ENCODE measurements around the gene SACM1L. TPM values are rescaled to one million over a fixed set of nuclear protein-coding genes. Genes with fewer than 3 reads are reported as not detected.
"Not testable (repeated sequence)": the region's sequence is repeated elsewhere in the genome, so short reads cannot be mapped to it uniquely, and the experiment has no call there.

The SACM1L gene
- total RNA-seq, 1 experiment from 2014 or later: 79.6 TPM

DNA sequence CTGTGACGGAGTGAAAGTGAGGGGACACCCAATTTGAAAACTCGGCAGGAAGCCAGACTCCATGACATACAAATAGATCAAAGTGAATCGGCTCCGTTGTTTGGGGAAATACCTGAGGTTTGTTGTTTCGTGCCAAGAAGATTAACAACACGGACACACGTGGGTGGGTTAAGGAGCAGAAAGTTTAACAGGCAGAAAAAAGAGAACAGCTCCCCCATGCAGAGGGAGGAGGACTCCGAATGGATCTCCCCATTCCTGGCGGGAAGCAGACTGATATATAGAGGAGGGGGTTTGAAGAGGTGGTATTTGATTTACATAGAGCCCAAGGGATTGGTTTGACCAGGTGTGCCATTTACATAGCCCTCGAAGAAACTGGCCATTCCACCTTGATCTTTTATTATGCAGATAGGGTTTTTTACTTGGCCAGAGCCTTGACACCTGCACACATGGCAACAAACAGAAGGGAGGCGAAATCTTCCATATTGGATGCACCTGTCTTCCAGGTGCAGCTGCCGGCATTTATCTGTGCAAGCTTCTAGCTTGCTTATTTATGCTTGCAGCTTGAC lies 4.8 kb upstream of the SACM1L start:
- peak overlapping the region; percentile 96 for H3K27ac Mint-ChIP-seq
- peaks cover 4% of the 10 kb centered on the region for H3K27me3 Mint-ChIP-seq (ENCODE audit: low read depth)
- DNase-seq (ENCODE audit: low spot score) (peak; percentile 48), ATAC-seq (peak; percentile 43)
- ChIA-PET CTCF (interaction anchor here (1.2 to 1.5 kb wide), 5 partner anchors 8 to 173 kb away, joined by 3 to 9 read pairs (median 5); no protein-coding TSS in a partner anchor), POLR2A (interaction anchor here (0.8 to 1.0 kb wide), 2 partner anchors 10 to 25 kb away, joined by 3 read pairs; no protein-coding TSS in a partner anchor)
- peak overlapping the region; percentile 15; the same call in 1 of the 2 replicates for H3K4me3 Mint-ChIP-seq
- peaks cover 43% of the 10 kb centered on the region for H3K4me1 Mint-ChIP-seq
- H3K36me3 Mint-ChIP-seq: peaks cover 34% of the 10 kb centered on the region
- TF ChIP-seq ZNF232 (CRISPR knock-in tag; IDR thresholded peaks at IDR 0.05) (0 out of 2 replicates have a peak, but pooled peaks have one; percentile 55), CBFB (CRISPR knock-in tag; IDR thresholded peaks at IDR 0.05; ENCODE audit: low read depth) (no peak), JAZF1 (CRISPR knock-in tag; IDR thresholded peaks at IDR 0.05) (no peak), CREB1 (CRISPR knock-in tag; IDR thresholded peaks at IDR 0.05) (no peak)
- TF ChIP-seq, protein P1, sequence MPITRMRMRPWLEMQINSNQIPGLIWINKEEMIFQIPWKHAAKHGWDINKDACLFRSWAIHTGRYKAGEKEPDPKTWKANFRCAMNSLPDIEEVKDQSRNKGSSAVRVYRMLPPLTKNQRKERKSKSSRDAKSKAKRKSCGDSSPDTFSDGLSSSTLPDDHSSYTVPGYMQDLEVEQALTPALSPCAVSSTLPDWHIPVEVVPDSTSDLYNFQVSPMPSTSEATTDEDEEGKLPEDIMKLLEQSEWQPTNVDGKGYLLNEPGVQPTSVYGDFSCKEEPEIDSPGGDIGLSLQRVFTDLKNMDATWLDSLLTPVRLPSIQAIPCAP (CRISPR knock-in tag; IDR thresholded peaks at IDR 0.05): no peak
- TF ChIP-seq, protein P2, sequence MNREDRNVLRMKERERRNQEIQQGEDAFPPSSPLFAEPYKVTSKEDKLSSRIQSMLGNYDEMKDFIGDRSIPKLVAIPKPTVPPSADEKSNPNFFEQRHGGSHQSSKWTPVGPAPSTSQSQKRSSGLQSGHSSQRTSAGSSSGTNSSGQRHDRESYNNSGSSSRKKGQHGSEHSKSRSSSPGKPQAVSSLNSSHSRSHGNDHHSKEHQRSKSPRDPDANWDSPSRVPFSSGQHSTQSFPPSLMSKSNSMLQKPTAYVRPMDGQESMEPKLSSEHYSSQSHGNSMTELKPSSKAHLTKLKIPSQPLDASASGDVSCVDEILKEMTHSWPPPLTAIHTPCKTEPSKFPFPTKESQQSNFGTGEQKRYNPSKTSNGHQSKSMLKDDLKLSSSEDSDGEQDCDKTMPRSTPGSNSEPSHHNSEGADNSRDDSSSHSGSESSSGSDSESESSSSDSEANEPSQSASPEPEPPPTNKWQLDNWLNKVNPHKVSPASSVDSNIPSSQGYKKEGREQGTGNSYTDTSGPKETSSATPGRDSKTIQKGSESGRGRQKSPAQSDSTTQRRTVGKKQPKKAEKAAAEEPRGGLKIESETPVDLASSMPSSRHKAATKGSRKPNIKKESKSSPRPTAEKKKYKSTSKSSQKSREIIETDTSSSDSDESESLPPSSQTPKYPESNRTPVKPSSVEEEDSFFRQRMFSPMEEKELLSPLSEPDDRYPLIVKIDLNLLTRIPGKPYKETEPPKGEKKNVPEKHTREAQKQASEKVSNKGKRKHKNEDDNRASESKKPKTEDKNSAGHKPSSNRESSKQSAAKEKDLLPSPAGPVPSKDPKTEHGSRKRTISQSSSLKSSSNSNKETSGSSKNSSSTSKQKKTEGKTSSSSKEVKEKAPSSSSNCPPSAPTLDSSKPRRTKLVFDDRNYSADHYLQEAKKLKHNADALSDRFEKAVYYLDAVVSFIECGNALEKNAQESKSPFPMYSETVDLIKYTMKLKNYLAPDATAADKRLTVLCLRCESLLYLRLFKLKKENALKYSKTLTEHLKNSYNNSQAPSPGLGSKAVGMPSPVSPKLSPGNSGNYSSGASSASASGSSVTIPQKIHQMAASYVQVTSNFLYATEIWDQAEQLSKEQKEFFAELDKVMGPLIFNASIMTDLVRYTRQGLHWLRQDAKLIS (CRISPR knock-in tag; IDR thresholded peaks at IDR 0.05; ENCODE audit: borderline replicate concordance): 0 out of 2 replicates have a peak, but pooled peaks have one; percentile 55
- TF ChIP-seq, protein P3, sequence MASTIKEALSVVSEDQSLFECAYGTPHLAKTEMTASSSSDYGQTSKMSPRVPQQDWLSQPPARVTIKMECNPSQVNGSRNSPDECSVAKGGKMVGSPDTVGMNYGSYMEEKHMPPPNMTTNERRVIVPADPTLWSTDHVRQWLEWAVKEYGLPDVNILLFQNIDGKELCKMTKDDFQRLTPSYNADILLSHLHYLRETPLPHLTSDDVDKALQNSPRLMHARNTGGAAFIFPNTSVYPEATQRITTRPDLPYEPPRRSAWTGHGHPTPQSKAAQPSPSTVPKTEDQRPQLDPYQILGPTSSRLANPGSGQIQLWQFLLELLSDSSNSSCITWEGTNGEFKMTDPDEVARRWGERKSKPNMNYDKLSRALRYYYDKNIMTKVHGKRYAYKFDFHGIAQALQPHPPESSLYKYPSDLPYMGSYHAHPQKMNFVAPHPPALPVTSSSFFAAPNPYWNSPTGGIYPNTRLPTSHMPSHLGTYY (CRISPR knock-in tag; IDR thresholded peaks at IDR 0.05): no peak
- TF ChIP-seq, protein P4, sequence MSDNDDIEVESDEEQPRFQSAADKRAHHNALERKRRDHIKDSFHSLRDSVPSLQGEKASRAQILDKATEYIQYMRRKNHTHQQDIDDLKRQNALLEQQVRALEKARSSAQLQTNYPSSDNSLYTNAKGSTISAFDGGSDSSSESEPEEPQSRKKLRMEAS (CRISPR knock-in tag; IDR thresholded peaks at IDR 0.05): peak; percentile 72
- TF ChIP-seq, protein P5, sequence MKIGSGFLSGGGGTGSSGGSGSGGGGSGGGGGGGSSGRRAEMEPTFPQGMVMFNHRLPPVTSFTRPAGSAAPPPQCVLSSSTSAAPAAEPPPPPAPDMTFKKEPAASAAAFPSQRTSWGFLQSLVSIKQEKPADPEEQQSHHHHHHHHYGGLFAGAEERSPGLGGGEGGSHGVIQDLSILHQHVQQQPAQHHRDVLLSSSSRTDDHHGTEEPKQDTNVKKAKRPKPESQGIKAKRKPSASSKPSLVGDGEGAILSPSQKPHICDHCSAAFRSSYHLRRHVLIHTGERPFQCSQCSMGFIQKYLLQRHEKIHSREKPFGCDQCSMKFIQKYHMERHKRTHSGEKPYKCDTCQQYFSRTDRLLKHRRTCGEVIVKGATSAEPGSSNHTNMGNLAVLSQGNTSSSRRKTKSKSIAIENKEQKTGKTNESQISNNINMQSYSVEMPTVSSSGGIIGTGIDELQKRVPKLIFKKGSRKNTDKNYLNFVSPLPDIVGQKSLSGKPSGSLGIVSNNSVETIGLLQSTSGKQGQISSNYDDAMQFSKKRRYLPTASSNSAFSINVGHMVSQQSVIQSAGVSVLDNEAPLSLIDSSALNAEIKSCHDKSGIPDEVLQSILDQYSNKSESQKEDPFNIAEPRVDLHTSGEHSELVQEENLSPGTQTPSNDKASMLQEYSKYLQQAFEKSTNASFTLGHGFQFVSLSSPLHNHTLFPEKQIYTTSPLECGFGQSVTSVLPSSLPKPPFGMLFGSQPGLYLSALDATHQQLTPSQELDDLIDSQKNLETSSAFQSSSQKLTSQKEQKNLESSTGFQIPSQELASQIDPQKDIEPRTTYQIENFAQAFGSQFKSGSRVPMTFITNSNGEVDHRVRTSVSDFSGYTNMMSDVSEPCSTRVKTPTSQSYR (CRISPR knock-in tag; IDR thresholded peaks at IDR 0.05): no peak
- H3K9me3 Mint-ChIP-seq: peaks cover 21% of the 10 kb centered on the region

DNA sequence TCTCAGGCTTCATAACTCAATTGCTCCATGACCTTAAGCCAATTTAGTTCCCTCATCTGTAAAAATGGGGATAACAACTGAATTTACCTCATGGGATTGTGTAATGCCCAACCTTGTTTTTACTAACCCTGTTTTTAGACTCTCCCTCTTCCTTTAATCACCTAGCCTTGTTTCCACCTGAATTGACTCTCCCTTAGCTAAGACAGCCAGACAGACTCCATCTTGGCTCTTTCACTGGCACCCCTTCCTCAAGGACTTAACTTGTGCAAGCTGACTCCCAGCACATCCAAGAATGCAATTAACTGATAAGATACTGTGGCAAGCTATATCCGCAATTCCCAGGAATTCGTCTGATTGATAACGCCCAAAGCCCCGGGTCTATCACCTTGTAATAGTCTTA lies 3.5 kb upstream of the SACM1L start:
- Mint-ChIP-seq H3K9me3 (peaks cover 21% of the 10 kb centered on the region), H3K4me1 (peaks cover 40% of the 10 kb centered on the region), H3K27ac (peak overlapping the region; percentile 83), H3K36me3 (peaks cover 28% of the 10 kb centered on the region)
- CTCF ChIA-PET; H3K27me3 Mint-ChIP-seq (ENCODE audit: low read depth); ATAC-seq; POLR2A ChIA-PET; DNase-seq (ENCODE audit: low spot score); H3K4me3 Mint-ChIP-seq: not testable (repeated sequence)

DNA sequence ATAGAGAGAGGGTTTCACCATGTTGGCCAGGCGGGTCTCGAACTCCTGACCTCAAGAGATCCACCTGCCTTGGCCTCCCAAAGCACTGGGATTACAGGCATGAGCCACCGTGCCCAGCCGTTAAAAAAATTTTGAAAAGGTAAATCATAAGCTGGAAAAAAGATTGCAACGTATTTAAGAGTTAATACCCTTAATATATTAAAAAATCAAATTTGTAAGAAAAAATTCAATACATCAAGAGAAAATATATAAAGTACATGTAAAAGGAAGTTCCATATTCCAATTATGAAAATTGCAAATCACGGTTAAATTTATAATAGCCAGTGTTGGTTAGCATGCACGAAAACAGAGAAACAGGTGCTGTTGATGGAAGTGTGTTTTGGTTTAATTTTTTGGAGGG lies 2.3 kb upstream of the SACM1L start:
- peaks cover 52% of the 10 kb centered on the region for H3K4me1 Mint-ChIP-seq
- ATAC-seq (no peak), DNase-seq (ENCODE audit: low spot score) (no peak)
- TF ChIP-seq ZNF121 (CRISPR knock-in tag; IDR thresholded peaks at IDR 0.05): no peak
- TF ChIP-seq ETV6 (CRISPR knock-in tag; IDR thresholded peaks at IDR 0.05): no peak
- TF ChIP-seq, protein P6, sequence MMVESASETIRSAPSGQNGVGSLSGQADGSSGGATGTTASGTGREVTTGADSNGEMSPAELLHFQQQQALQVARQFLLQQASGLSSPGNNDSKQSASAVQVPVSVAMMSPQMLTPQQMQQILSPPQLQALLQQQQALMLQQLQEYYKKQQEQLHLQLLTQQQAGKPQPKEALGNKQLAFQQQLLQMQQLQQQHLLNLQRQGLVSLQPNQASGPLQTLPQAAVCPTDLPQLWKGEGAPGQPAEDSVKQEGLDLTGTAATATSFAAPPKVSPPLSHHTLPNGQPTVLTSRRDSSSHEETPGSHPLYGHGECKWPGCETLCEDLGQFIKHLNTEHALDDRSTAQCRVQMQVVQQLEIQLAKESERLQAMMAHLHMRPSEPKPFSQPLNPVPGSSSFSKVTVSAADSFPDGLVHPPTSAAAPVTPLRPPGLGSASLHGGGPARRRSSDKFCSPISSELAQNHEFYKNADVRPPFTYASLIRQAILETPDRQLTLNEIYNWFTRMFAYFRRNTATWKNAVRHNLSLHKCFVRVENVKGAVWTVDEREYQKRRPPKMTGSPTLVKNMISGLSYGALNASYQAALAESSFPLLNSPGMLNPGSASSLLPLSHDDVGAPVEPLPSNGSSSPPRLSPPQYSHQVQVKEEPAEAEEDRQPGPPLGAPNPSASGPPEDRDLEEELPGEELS (CRISPR knock-in tag; IDR thresholded peaks at IDR 0.05): no peak
- TF ChIP-seq, protein P1 (CRISPR knock-in tag; IDR thresholded peaks at IDR 0.05): no peak
- POLR2A ChIA-PET: no interaction called here
- peak overlapping the region; percentile 31 for H3K4me3 Mint-ChIP-seq
- peaks cover 19% of the 10 kb centered on the region for H3K9me3 Mint-ChIP-seq
- H3K27ac Mint-ChIP-seq: no peak overlapping the region
- CTCF ChIA-PET: no interaction called here
- H3K27me3 Mint-ChIP-seq (ENCODE audit: low read depth): peaks cover 4% of the 10 kb centered on the region
- peaks cover 26% of the 10 kb centered on the region for H3K36me3 Mint-ChIP-seq
